ENCODE data around the gene KCNK5. TPM values are rescaled to one million over a fixed set of nuclear protein-coding genes. Genes with fewer than 3 reads are reported as not detected.

KCNK5 gene
- total RNA-seq, 2 donors from 2014 or later, result 1.1 to 2.0 TPM

GRCh38 chr6:39269961-39270360, 40.7 kb upstream of the KCNK5 start:
- no peak for DNase-seq (ENCODE audit: low spot score)
- Histone ChIP-seq H3K36me3 (no peaks in the 10 kb centered on the region), H3K9me3 (no peaks in the 10 kb centered on the region), H3K27ac (no peak overlapping the region), H3K4me1 (no peaks in the 10 kb centered on the region), H3K27me3 (no peaks in the 10 kb centered on the region), H3K4me3 (no peak overlapping the region)
- TF ChIP-seq CTCF (IDR thresholded peaks at IDR 0.05), result no peak

- DNase-seq (ENCODE audit: low spot score), result no peak
- Histone ChIP-seq H3K27me3 (no peaks in the 10 kb centered on the region), H3K27ac (no peak overlapping the region), H3K4me3 (no peak overlapping the region), H3K4me1 (no peaks in the 10 kb centered on the region), H3K36me3 (no peaks in the 10 kb centered on the region), H3K9me3 (no peaks in the 10 kb centered on the region)
- TF ChIP-seq CTCF (IDR thresholded peaks at IDR 0.05), result no peak
Measured at GRCh38 chr6:39268721-39269120, 39.4 kb upstream of the KCNK5 start.

- no peak for DNase-seq (ENCODE audit: low spot score)
- Histone ChIP-seq H3K9me3 (no peaks in the 10 kb centered on the region), H3K27me3 (no peaks in the 10 kb centered on the region), H3K36me3 (no peaks in the 10 kb centered on the region), H3K4me3 (no peak overlapping the region), H3K27ac (no peak overlapping the region), H3K4me1 (no peaks in the 10 kb centered on the region)
- TF ChIP-seq CTCF (IDR thresholded peaks at IDR 0.05), result no peak
Measured at GRCh38 chr6:39268171-39268570, 38.9 kb upstream of the KCNK5 start.

- no peaks in the 10 kb centered on the region for H3K36me3 ChIP-seq
- DNase-seq (ENCODE audit: low spot score), result no peak
- no peak overlapping the region for H3K27ac ChIP-seq
- H3K27me3 ChIP-seq, result no peaks in the 10 kb centered on the region
- TF ChIP-seq CTCF (IDR thresholded peaks at IDR 0.05), result no peak
- no peaks in the 10 kb centered on the region for H3K9me3 ChIP-seq
- no peaks in the 10 kb centered on the region for H3K4me1 ChIP-seq
- H3K4me3 ChIP-seq, result no peak overlapping the region
Measured at GRCh38 chr6:39266782-39267355, 37.6 kb upstream of the KCNK5 start.

GRCh38 chr6:39266375-39266774, 37.1 kb upstream of the KCNK5 start:
- H3K9me3 ChIP-seq, result no peaks in the 10 kb centered on the region
- TF ChIP-seq CTCF (IDR thresholded peaks at IDR 0.05), result no peak
- H3K27ac ChIP-seq, result no peak overlapping the region
- no peak overlapping the region for H3K4me3 ChIP-seq
- H3K36me3 ChIP-seq, result no peaks in the 10 kb centered on the region
- no peaks in the 10 kb centered on the region for H3K27me3 ChIP-seq
- no peaks in the 10 kb centered on the region for H3K4me1 ChIP-seq
- DNase-seq (ENCODE audit: low spot score), result no peak
